Natural killer cell (primary cell): ENCODE measurements around the gene GOLGA8G. TPM values are rescaled to one million over a fixed set of nuclear protein-coding genes. Genes with fewer than 3 reads are reported as not detected.

Source experiments
- total RNA-seq, 4 donors: library from RNA; stranded (reverse); fragments of 120-200 nt in 1 of 4; gene quantifications; one replicate each; pipeline versions ENCODE4 v1.2.3 to v1.2.4, GENCODE V29; 2013 to 2022

GOLGA8G gene
- total RNA-seq, 3 donors from 2014 or later (not counting 1 experiment from before 2014, with no cell fraction given) = 0.09 to 0.11 TPM; not detected in 1

Other genes with a start within 250 kb of the GOLGA8G start
- 10 to 100 TPM; 54.2 to 64.0 (median 63.9) TPM for gene HERC2, start 210.8 kb downstream of the GOLGA8G start, total RNA-seq
- not detected for gene GOLGA6L24, start 174.9 kb downstream of the GOLGA8G start, total RNA-seq
- not detected for gene GOLGA8F, start 154.3 kb downstream of the GOLGA8G start, total RNA-seq
- not detected for gene GOLGA6L25, start 20.6 kb upstream of the GOLGA8G start, total RNA-seq
- gene GOLGA8M, start 179.4 kb upstream of the GOLGA8G start, total RNA-seq = 10 to 100 TPM; 10.2 to 24.6 (median 11.7) TPM